GM23338 (cell line): ENCODE results near the gene CTNNAL1.

Experiments
- CREB1 ChIP-seq: fragments of 250-450 bp; sonication (Bioruptor Pico); IDR thresholded peaks from 2 replicates; pipeline ENCODE4 v1.5.0; 2020; ENCODE audit warnings: low read depth, mild to moderate bottlenecking, moderate library complexity
- ETS1 ChIP-seq: IDR thresholded peaks from 2 replicates; pipeline ENCODE4 v1.6.1; 2016; ENCODE audit warnings: antibody characterized with exemption
- EZH2 ChIP-seq: fragments of 200-600 bp; sonication (generic); IDR thresholded peaks from one replicate; pipeline ENCODE4 v1.8.0; 2017; ENCODE audit warnings: antibody characterized with exemption, mild to moderate bottlenecking, low read depth; ENCODE audit not compliant: unreplicated experiment
- POLR2AphosphoS5 ChIP-seq: IDR thresholded peaks from 2 replicates; pipeline ENCODE4 v1.6.1; 2016; ENCODE audit warnings: antibody characterized with exemption, low read depth
- TF ChIP-seq, protein P1 (sequence below), 2 experiments: fragments of 200-600 bp in 1 of 2; sonication (generic) in 1 of 2; conservative IDR thresholded peaks; 2 replicates each; pipeline versions ENCODE4 v1.5.1 to v1.6.1; 2016 to 2017; ENCODE audit warnings: antibody characterized with exemption in 2 of 2, low read depth in 2 of 2, mild to moderate bottlenecking in 2 of 2, moderate library complexity in 1 of 2
- TF ChIP-seq, protein P2 (sequence below): IDR thresholded peaks from one replicate; pipeline ENCODE4 v1.6.1; 2018; ENCODE audit warnings: antibody characterized with exemption; ENCODE audit not compliant: unreplicated experiment

DNA sequence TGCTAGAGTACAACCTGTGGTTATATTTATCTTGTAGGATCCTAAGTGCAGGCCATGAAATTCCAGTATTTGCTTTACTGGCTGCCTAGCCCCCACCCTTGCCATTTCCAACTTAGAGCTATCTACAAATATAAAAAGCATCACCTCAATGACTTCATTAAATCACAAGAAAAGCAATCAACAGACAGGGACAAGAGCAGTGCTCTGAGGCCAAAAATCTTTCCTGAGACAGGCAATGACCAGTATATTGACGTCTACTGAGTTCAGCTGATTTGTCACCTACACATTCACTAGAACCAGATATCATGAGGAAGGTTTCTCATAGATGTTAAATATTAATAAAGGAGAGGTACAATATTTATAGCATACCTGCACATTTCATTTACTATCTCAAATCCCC, 38.4 kb upstream of the CTNNAL1 start:
- TF ChIP-seq, protein P1, sequence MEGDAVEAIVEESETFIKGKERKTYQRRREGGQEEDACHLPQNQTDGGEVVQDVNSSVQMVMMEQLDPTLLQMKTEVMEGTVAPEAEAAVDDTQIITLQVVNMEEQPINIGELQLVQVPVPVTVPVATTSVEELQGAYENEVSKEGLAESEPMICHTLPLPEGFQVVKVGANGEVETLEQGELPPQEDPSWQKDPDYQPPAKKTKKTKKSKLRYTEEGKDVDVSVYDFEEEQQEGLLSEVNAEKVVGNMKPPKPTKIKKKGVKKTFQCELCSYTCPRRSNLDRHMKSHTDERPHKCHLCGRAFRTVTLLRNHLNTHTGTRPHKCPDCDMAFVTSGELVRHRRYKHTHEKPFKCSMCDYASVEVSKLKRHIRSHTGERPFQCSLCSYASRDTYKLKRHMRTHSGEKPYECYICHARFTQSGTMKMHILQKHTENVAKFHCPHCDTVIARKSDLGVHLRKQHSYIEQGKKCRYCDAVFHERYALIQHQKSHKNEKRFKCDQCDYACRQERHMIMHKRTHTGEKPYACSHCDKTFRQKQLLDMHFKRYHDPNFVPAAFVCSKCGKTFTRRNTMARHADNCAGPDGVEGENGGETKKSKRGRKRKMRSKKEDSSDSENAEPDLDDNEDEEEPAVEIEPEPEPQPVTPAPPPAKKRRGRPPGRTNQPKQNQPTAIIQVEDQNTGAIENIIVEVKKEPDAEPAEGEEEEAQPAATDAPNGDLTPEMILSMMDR (conservative IDR thresholded peaks at IDR 0.05; ENCODE audit: low read depth in 2 of 2), result no peak
- TF ChIP-seq POLR2AphosphoS5 (no peak), ETS1 (no peak), CREB1 (CRISPR knock-in tag) (no peak), EZH2 (no peak)
- TF ChIP-seq, protein P2, sequence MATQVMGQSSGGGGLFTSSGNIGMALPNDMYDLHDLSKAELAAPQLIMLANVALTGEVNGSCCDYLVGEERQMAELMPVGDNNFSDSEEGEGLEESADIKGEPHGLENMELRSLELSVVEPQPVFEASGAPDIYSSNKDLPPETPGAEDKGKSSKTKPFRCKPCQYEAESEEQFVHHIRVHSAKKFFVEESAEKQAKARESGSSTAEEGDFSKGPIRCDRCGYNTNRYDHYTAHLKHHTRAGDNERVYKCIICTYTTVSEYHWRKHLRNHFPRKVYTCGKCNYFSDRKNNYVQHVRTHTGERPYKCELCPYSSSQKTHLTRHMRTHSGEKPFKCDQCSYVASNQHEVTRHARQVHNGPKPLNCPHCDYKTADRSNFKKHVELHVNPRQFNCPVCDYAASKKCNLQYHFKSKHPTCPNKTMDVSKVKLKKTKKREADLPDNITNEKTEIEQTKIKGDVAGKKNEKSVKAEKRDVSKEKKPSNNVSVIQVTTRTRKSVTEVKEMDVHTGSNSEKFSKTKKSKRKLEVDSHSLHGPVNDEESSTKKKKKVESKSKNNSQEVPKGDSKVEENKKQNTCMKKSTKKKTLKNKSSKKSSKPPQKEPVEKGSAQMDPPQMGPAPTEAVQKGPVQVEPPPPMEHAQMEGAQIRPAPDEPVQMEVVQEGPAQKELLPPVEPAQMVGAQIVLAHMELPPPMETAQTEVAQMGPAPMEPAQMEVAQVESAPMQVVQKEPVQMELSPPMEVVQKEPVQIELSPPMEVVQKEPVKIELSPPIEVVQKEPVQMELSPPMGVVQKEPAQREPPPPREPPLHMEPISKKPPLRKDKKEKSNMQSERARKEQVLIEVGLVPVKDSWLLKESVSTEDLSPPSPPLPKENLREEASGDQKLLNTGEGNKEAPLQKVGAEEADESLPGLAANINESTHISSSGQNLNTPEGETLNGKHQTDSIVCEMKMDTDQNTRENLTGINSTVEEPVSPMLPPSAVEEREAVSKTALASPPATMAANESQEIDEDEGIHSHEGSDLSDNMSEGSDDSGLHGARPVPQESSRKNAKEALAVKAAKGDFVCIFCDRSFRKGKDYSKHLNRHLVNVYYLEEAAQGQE, result no peak
